ENCODE data around the gene TBC1D22A. TPM values are rescaled to one million over a fixed set of nuclear protein-coding genes. Genes with fewer than 3 reads are reported as not detected.
"Not testable (repeated sequence)": the region's sequence is repeated elsewhere in the genome, so short reads cannot be mapped to it uniquely, and the experiment has no call there.

TBC1D22A gene
- total RNA-seq, 2 experiments from 2014 or later = 37.4 TPM

DNA sequence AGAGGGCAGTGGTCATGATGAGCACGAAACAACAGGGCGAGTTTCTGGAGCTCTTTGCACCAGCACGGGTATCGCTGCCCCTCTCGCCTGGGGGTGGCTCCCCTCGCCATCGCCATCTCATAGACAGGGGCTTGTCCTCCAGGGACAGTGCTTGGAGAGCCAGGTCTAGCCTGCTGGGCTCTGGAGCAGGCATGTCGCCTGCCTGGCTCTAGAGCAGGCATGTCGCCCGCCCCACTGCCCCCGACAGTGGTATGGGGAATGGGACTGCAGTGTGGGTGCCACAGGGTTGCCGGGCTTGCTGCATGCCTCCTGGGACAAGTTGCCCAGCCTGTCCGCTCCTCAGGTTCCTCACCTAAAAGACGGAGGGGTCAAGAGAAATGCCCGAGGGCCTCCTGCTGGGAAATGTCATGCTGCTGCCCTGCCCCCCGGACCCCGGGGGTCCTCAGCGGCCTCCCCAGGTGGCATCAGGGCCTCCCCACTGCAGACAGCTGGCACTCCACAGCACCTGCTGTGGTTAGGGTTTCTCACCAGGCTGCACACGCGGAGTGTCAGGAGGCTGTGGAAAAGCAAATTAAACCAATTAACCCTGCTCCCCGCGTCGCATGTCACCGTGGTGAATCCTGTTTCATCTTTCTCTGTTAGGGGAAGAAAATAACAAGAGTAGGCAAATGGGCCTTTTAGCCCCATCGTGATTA is 403.0 kb downstream of the TBC1D22A start:
- CTCF ChIA-PET = no interaction called here
- POLR2A ChIA-PET = no interaction called here

DNA sequence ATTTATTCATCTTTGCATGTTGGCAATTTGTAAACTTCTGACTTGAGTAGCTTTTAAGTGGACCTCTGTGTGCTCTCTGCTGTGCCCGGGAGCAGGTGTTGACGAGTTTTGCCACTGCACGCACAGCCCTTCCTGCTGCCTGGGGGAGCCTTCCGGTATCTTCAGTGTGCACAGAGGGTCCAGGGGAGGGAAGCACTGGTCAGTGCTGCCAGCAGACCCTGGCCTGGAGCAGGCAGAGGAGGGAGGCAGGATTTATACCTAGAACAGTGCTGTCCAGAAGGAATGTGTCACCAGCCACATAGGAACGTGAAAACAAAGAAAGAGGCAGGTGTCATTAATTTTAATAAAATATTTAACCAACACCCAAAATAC is 403.6 kb downstream of the TBC1D22A start:
- CTCF ChIA-PET = no interaction called here

DNA sequence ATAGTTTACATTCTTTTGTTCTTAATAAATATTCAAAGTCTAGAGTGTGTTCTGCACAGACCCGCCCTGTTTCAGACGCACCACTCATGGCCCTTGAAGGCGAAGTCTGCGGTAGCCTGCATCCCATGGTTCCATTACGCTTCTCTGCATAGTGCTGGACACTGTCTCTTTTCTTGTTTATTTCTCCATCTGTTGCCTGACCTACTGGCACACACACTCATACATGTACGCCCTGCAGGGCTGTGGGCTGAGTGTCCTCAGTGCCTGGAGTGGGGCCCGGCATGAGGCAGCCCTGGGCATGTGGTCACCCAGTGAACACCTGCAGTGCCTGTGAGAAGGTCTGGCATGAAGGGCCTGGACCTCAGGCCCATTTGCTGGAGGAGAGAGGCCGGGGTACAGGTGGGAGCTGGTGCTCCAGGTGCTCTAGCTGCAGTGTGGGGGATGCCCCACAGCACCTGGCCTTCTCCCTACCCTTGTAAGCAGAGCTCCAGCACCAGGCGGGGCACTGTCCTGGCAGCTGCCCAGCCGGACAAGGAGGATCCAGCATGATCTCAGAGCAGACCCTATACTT is 404.1 kb downstream of the TBC1D22A start:
- CTCF ChIA-PET = no interaction called here
- POLR2A ChIA-PET = no interaction called here

More for the DNA sequence above, 403.6 kb downstream of the TBC1D22A start:
- POLR2A ChIA-PET = no interaction called here

DNA sequence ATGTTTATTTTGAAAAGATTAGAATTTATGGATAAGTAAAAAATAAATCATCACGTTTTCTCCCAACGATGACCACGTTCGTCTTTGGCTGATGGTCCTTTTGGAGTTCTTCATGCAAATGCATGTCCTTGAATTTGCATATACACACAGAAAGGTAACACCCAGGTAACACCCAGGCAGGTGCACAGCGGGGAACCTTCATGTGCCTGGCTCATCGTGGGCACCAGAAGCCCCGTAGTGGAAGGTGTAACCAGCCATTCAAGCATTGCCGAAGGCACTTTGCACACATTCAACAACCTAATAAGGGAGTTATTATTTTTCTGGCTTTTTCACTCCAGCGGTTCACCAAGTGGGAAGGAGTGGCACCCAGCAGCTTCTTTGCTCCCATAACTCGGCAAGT is 404.6 kb downstream of the TBC1D22A start:
- ChIA-PET CTCF (no interaction called here), POLR2A (no interaction called here)

DNA sequence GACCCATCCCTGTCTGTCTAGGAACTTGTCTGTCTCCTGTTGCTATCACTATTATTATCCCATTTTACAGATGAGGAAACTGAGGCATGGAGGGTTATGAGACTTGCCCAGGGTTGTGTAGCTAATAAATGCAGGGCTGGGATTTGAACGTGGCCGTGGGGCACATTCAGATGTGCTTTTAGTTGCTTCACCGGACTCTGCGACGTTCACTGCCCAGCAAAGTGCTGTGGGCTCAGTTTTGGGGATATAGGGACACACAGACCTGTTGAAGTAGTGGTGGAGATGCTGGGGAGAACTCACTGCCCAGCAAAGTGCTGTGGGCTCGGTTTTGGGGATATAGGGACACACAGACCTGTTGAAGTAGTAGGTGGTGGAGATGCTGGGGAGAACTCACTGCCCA is 405.5 kb downstream of the TBC1D22A start:
- POLR2A ChIA-PET, CTCF ChIA-PET: not testable (repeated sequence)

DNA sequence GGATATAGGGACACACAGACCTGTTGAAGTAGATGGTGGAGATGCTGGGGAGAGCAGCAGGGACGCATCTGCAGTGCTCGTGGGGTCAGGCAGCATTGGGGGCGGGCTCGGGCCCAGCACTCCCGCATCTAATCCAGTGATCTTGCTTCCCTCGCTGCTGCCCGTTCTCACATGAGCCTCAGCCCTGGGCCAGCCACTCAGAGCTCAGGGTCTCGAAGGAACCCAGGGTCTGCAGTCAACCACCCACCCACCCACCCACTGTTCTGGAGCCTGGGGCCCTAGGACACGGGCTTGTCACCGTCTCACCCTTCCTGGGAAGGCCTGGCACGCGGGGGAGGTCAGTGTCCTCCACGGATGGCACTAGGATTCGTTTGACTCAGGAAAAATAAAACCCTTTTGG is 406.0 kb downstream of the TBC1D22A start:
- POLR2A ChIA-PET = no interaction called here
- CTCF ChIA-PET = no interaction called here

DNA sequence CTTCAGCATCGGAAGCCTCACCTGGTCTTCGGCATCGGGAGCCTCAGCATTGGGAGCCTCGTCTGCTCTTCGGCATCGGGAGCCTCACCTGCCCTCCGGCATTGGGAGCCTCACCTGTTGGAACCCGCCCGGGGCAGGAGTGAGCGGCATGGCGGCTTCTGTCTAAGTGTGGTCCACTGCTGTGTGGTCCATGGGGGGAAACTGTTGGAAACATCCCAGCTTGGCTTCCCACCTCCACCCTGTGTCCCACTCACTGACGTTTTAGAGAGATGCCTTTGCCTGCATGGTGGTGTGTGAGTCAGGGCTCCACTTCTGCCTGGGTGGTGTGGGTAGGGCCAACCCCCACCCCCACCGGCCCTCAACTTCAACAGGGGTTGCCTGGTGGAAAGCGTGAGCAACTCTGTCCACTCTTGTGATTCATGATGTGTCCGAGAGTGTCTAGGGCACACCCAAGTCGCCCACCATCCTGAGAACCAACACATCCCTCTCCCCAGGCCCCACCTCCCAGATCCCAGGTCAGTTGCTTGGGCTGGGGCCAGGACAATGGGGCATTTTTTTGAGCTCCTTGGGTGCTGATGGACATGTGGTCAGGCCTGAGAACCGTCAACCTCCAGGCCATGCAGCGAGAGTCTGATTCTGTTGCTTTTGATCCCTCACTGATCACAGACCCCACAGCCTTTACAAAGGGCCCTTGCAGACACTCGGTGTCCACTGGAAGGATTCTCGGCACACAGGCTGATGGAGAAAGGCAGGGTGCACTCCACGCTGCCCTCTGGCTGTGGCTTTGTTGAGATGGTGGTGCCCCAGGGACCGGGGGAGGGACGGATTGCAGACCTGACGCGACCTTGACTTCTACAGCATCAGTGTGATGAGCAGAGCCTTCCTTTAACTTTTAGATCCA is 406.7 kb downstream of the TBC1D22A start:
- ChIA-PET POLR2A (no interaction called here), CTCF (no interaction called here)

DNA sequence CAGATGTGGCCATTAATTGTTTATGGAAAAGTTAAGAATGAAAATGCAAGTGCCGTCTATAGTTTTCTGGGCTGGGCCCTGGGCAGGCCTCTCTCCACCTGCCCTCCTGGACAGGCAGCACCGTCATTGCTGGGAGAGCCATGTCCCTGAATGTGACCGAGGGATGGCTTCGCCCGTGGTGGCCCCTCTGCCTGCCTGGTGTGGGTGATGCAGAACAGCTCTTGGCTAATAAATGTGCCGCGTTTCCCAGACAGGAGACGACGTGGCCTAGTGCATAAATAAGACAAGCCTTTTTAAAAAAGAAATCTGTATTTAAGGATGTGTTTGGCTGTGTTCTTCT is 407.3 kb downstream of the TBC1D22A start:
- ChIA-PET POLR2A (no interaction called here), CTCF (no interaction called here)

DNA sequence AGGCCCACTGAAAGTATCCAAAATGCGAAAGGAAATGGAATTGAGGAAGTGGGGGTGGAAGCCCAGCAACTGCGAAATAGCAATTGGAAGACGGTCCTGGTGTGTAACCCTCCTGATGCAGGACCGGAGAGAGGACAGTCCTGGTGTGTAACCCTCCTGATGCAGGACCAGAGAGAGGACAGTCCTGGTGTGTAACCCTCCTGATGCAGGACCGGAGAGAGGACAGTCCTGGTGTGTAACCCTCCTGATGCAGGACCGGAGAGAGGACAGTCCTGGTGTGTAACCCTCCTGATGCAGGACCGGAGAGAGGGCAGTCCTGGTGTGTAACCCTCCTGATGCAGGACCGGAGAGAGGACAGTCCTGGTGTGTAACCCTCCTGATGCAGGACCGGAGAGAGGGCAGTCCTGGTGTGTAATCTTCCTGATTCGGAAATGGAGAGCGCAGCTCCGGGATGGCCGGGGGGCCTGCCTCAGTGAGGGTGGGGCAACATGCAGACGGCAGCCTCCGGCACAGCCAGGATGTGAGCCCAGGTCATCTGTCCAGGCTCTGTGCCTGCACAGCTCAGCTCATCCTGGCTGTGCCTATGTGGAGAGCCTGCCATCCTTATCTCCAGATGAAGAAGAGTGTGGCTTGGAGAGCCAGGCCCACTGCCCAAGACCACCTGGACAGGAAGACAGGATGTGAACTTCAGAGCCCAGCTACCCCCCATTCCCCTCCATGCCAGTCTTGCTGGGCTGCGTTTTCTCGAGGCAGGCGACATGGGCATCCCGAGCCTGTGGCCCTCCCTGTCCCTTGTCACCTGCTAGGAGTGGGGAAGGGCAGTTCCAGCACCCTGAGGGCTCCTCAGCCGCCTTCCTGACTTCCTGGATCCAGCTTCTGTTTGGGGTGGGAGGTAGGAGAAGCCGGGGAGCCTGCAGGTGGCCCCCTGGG is 408.3 kb downstream of the TBC1D22A start:
- CTCF ChIA-PET, POLR2A ChIA-PET: not testable (repeated sequence)

DNA sequence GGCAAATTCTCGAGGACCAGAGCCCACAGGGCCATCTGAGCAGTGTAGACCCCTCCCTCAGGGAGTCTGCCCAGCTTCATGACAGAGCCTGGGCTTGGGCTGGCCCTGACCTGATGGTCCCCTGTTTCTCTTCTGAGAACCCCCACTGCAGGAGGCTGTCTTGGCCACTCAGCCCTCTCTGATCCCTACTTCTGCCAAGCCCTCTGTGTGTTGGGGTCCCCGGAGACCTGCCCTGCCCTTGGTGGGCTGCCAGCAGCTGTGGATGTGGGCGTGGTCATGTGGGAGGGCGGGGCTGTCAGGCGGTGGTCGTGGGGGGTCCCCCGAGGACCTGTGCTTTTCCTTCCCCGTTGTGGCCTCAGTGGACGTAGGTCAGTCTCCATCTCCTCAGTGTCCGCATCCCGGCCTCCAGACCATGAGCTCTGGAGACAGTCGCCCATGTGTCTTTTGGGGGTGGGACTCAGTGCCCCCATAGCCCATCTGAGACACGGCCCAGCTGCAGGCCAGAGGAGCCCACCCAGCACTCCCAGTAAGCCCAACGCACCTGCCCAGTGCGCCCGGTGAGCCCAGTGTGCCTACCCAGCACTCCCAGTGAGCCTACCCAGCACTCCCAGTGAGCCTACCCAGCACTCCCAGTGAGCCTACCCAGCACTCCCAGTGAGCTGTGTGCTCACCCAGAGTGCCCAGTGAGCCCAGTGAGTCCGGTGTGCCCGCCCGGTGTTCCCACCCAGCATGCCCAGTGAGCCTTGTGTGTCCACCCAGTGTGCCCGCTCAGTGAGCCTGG is 409.2 kb downstream of the TBC1D22A start:
- ChIA-PET CTCF (no interaction called here), POLR2A (no interaction called here)

DNA sequence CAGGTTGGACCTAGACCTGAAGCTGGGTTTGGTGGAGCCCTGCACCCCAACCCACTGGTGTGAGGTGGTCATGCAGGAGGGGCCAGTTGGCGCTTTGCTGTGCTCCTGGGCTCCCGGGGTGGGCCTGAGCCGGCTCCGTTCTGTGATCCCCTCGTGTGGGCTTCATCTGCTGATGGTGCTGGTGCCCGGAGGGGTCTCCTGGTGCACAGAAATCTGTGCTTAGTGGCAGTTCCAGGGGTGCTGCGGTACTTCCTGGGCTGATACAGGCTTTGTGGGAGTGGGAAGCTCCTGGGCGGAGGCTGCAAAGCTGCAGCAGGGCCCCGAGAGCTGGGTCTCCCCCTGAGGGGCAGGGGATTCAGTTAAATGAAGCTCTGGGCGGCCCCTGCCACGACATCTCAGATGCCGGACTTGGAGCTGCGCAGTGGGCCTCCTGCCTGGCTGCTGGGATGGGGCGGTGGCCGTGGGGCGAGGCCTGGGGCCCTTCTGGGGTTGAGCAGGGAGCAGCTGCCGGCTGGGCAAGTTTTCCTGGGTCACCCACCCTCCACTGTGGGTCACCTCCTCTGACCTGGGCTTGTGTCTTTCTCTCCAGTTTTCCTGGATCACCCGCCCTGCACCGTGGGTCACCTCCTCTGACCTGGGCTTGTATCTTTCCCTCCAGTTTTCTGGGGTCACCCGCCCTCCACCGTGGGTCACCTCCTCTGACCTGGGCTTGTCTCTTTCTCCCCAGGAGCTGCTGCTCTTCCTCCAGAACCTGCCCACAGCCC is 410.5 kb downstream of the TBC1D22A start:
- CTCF ChIA-PET = no interaction called here
- POLR2A ChIA-PET = no interaction called here

DNA sequence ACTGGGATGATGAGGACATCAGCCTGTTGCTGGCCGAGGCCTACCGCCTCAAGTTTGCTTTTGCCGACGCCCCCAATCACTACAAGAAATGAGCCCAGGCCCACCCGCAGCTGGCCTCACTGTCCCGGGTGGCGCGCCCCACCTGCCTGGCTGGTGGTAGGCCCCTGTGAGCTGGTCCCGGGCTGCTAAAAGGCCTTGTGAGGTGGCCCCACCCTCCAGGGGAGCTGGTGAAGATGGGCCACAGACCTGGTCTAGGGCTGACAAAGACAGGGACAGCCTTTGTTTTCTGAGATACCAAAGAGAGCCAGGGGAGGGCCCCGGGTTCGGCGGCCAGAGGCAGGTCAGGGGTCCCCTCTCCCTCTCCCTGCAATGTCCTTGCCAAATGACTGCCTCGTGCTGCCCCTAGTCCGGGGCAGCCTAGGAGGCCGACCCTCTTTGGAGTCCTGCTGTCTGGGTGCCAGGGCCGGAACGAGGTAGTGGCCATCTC is 411.1 kb downstream of the TBC1D22A start:
- CTCF ChIA-PET = no interaction called here
- POLR2A ChIA-PET = no interaction called here

DNA sequence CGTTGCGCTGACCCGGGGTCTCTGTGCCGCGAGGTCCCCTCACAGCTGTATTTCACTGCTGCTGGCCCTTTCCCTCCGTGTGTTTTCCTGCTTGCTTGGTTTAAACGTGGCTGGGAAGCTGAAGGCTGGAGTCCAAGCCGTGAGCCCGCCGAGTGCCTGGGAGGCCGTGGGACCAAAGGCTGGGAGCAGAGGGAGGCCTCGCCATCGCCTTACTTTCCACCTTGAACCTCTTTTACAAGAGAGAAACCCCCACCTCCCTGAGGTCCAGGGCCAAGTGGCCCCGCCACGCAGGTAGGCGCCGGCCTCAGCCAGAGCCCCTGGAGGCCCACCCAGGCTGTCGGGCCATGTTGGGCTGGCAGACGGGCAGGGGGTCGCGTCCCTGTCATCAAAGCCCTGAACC is 411.6 kb downstream of the TBC1D22A start:
- POLR2A ChIA-PET = no interaction called here
- CTCF ChIA-PET = no interaction called here

DNA sequence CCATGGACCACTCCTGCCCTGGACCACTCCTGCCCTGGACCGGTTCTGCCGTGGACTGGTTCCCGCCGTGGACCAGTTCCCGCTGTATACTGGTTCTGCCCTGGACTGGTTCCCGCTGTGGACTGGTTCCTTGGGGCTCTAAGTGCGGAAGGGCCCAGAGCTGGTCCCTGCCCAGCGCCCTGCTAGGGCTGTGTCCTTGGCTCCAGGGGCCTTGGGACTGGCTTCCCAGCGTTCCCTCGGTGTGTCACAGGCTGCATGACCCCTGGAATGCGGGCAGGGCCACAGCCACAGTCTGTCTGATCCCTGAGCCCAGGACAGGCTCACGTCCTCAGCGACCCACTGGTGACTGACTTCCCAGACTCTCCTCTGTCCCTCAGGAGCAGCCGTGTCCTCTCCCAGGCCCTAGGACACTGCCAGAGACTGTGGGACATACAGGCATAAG is 412.2 kb downstream of the TBC1D22A start:
- ChIA-PET CTCF (no interaction called here), POLR2A (no interaction called here)

DNA sequence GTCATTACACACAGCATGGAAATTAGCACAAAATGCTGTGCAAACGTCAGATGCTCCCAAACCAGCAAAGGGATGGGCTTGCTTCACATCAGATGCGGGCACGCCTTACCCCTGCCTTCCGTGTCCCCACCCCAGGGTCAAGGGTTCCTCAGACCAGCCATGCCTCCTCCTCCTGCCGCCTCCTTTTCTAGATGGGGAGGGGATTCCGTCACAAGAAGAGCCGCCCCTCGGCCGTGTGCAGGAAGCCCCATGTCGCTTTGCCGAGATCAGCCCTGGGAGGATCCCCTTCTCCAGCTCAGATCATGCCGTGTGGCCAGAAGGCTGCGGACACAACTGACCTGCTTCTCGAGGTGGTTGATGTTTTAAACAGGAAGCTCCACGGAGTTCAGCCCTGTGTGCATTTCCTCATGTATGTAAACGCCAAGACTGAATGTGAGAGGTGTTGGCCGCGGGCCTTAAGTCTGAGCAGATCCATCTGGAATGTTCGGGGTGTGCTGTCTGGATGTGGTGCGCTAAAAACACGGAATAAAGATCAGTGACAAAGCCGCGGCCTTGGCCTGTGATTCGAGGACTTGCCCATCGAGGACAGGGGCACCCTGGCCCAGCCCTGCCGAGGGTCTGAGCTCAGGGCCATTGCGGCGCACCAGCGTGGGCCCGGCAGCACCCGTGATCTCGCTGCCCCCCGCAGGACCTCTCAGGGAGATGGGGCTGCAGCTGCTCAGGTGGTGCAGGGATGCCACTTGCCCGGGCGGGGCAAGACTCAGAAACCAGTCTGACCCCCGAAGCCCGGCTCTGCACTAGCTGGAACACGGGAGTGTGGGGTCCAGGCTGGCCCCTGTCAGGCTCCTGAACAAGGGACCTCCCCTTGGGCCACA is 412.9 kb downstream of the TBC1D22A start:
- POLR2A ChIA-PET = no interaction called here
- CTCF ChIA-PET = no interaction called here

DNA sequence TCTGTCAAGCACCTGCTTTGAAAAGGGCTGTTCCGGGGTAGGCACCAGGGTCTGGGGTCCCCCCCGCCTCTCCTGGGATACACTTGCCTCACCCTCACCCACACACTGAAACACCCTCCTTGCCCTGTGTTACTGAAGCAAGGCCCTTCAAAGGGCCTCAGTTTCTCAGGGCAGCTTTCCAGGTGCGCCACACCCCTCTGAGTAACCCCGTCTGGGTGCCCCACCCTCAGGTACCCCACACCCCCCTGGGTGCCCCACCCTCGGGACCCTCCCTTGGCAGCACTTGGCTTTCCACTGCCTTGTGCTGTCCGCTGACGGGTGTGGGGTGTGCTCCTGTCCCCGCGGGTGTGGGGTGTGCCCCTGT is 413.6 kb downstream of the TBC1D22A start:
- ChIA-PET POLR2A (no interaction called here), CTCF (no interaction called here)

DNA sequence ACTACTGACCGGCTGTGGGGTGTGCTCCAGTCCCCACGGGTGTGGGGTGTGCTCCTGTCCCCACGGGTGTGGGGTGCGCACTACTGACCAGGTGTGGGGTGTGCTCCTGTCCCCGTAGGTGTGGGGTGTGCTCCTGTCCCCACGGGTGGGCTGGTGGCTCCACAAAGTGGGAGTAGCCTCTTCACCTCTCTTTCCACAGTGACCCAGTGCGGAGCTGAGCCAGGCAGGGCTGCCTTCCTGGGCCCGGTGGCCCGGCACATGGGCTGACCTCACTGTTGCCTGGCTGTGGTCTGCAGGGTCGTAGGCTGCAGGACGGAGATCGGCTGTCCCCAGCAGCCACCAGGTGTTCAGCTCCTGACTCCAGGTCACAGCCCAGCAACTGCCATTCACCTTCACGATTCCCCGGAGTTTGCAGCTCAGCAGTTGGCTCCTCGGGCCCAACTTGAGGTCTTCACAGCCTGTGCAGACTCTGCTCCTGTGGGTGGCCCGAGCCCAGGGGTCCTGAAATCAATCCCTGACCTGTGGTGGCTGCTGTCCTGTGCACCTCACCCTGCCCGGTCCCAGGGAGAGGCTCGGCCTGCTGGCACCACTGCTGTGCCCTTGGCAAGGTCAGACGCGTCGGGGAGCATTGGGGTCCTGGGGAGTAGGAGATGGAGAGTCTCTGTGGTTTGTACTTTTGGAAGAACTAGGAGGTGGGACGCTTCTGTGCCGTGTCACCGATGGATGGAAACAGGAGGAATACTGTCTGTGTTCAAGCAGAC is 414.3 kb downstream of the TBC1D22A start:
- POLR2A ChIA-PET = no interaction called here

More for the DNA sequence above, 414.3 kb downstream of the TBC1D22A start:
- CTCF ChIA-PET = no interaction called here

Data from activated CD8-positive, alpha-beta memory T cell treated with anti-CD3 and anti-CD28 coated beads for 36 hours (primary cell).